Astrocyte (in vitro differentiated cells and primary cell): ENCODE data around the gene PRKACA.

Source experiments
- CTCF ChIP-seq: IDR thresholded peaks from 2 replicates; pipeline ENCODE4 v1.5.1; 2011; ENCODE audit warnings: low read depth, mild to moderate bottlenecking, inconsistent platforms, low read length, moderate library complexity; ENCODE audit not compliant: insufficient read depth
- EZH2 ChIP-seq: IDR thresholded peaks from 2 replicates; pipeline ENCODE4 v1.6.1; 2012; ENCODE audit warnings: mild to moderate bottlenecking, low read length, inconsistent platforms; ENCODE audit not compliant: insufficient read depth

- TF ChIP-seq CTCF, result no peak
- TF ChIP-seq EZH2, result no peak
These were observed 10.5 kb upstream of the PRKACA start for GRCh38 chr19:14127929-14128509.
